NCI-H146 (cell line): ENCODE results near the gene EMC8.

Source experiments
- DNase-seq: peaks from one replicate; lab custom pipeline; 2025; lab: John Stamatoyannopoulos, UW

The EMC8 gene

DNA sequence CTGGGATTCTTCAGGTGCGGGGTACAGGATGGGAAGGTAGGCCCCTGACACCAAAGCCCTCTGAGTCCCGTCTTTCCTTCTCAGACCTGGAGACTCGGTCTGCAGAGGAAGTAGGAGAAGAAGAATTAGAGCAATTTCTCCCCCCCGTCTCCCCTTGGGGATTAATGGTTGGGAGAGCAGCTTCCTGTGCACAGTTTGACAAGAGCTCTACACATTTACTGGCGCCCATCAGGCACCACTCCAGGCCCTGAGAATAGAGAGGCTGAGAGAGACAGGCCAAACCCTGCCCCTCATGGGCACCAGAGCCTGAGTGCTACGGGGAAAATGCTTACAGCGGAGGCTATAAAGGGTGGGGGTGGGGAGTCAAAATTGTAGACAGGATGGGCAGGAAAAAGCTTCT is 44.9 kb downstream of the EMC8 start:
- no peak for DNase-seq

DNA sequence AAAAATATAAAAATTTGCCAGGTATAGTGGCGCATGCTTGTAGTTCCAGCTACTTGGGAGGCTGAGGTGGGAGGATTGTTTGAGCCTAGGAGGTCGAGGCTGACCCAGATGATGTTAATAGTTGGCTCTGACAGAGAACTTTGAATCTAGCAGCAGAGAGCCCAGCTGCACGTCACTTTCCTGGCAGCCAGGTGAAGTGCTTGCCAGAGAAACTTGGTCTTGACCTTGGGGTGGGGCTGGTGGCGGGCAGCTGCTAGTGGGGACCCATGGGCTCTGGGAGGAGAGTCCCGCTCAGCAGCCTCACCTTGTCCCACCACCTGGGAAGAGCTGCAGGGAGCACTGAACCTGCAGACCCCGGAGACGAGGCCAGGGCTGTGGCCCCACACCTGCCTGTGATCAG is 45.4 kb downstream of the EMC8 start:
- DNase-seq, result no peak

DNA sequence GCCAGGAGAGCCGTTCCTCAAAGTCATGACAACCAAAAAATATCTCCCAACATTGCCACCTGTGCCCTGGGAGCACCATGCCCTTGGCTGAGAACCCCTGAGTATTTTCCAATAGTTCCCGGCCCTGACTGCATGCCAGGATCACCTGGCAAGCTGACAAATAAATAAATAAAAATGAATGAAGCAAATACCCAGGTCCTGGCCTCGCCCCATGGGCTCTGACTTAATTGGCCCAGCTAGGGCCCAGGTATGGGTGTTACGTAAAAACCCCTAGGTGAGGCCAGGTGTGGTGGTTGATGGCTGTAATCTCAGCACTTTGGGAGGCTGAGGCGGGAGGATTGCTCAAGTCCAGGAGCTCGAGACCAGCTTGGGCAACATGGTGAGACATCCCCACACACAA is 45.8 kb downstream of the EMC8 start:
- no peak for DNase-seq

DNA sequence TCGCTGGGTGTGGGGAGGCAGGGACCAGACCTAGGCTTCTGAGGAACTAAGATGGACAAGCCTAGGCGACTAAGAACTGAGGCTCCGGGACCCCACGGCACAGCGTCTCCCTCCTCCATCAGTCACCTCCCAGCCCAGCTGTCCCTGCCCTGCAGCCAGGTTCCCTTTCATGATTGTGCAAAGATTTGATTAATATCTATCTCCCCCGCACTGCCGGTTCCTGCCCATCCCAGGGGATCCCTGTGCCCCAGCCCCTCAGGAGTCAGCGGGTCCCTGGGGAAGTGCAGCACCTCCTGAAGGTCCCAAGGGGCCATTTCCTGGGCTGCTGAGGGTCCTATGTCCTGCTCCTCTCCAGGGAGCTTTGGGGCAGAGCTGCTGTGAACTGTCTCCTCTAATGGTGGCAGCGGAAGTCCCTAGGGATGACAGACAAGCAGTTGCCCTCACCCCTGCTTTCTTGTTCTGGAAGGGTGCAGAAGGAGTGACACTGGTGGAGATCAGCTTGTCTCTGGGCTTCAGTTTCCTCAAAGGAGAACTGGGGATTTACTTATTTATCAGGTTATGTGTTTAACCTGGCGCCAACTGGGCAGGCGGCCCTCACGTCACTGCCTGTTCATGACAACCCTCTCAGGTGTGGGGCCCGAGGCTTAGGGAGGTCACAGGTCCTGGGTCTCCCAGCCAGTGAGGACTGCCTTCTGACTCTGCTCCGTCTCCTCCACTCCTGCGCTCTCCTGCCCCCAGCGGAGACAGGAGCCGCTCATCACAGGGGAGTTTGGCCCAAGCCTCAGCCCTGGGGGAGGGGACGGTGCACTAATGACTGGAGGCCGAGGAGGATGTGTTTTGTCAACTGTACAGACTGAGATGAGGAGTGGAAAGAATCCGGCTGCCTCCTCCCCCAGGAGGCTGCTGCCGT is 46.6 kb downstream of the EMC8 start:
- no peak for DNase-seq

DNA sequence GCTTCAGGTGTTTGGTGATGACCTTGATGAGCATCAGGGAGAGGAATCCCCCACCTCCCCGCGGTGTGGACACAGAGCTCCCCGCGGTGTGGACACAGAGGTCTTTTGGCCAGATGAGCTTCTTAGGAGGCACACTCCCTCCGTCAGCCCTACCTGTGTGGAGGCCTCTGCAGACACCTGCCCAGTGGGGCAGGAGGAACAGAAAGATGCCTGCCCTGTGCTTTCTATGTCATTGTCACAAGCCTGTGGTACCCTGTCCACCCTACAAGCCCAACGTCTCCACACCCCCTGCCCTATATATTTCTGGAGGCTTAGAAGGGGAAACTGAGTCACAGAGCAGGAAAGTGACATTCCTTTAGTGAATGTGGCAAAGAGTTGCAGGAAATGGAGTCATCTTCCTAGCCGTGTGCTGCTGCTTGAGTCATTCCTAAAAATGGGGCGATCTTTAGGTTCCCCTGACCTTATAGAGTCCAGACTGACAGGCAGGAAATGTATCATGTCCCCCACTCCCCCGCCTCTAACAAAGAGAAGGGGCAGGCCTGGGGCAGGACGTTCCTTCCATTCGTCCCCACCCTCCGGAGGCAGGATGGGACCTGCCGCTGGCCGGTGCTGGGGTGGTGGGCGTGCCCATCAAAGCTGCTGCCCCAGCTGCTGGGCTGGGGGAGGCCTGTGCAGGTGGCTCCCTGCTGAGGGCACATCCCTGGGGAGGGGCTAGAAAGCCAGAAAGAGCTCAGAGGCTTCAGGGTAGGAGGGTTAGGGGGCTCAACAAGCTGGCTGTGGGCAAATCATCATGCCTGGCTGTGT is 47.4 kb downstream of the EMC8 start:
- peak; percentile 33 for DNase-seq

DNA sequence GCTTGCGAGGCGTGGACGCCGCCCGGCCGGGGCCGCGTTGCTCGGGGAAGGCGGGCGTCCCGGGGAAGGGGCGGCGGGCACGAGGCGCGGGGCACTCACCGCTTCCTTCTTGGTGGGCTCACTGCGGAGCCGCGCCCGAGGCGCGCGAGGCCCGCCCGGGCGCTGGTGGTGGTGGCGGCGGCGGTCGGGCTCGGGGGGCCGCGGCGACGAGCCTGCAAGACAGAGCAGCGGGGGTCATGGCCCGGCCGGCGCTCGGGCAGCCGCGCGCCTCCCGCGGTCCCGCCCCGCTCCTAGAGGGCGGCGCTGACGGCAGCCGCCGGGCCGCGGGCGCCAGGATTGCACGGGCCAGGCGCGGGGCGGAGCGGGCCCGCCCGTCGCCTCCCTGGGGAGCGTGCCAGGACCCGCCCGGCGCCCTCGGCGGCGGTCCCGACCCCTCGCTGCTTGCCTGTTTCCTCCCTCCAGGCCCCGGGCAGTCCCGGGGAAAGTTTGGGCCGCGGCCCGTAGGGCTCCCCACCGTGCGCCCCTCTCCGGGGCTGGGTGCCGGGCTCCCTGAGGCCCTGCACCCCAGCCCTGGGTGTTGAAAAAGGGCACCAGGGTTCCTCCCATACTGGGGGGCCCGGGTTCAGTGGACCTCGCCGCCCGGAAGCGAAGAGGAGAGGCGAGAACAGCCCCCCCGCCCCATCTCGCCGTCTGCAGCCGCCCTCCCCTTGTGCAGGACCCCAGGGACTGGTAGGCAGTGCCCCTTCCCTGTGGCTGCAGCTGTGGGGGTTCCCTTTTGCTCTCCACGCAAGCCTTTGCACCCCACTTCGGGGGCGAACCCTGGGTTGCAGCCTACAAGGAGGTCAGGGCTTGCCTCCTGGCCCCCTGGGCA is 48.3 kb downstream of the EMC8 start, which contains the start of gene C16orf74:
TSS of gene C16orf74 (minus strand) at position 270 of the 871 bp plus-strand sequence. CDS start 15,879 bp downstream, outside the sequence.
- DNase-seq, result peak; percentile 52

DNA sequence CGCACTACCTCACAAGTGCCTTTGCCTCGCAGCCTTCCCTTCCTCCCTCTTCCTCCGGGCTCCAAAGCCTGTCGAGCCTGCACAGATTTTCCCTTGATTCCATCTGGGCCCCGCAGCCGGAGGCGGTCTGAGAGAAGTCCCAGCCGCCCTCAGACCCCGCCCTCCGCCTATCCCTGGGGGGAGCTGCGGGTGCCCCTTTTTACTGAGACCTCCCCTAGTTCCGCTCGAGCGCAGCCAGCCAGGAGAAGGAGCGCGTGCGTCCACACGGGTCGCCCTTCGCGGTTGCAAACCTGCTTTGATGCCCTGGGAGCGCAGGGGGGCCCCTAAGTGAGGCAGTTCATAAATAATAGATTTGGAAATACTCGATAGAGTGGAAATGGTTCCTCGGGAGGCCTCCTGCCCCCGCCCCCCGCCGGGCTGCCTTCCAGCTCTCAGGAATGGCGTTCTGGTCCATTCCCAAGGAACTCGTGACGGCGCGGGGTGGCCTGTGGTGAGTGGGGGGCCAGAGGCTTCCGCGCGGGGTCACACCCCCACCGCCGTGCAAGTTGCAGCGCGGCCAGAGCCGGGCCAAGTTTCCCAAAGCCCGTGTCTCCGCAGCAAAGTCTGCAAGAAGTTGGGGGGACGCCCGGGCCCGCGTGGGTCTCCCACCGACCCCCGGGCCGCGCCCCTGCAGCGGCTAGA is 49.1 kb downstream of the EMC8 start:
- DNase-seq, result peak; percentile 41

DNA sequence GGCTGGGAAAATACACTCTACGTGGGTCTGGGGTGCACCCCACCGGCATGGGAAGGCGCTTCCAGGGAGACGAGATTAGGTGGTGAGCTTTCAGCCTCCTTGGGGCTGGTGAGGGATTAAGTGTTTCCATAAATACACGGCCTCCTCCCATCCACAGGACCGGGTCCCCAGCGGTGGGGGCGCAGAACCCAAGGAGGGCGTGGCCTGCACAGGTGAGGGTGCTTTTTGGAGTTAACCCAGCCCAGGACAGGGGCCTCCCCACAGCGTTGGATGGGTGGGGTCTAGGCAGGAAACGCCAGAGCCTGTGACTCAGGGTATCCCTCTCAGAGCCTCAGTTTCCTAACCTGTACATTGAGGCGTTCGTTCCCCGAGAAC is 49.6 kb downstream of the EMC8 start:
- DNase-seq, result no peak

DNA sequence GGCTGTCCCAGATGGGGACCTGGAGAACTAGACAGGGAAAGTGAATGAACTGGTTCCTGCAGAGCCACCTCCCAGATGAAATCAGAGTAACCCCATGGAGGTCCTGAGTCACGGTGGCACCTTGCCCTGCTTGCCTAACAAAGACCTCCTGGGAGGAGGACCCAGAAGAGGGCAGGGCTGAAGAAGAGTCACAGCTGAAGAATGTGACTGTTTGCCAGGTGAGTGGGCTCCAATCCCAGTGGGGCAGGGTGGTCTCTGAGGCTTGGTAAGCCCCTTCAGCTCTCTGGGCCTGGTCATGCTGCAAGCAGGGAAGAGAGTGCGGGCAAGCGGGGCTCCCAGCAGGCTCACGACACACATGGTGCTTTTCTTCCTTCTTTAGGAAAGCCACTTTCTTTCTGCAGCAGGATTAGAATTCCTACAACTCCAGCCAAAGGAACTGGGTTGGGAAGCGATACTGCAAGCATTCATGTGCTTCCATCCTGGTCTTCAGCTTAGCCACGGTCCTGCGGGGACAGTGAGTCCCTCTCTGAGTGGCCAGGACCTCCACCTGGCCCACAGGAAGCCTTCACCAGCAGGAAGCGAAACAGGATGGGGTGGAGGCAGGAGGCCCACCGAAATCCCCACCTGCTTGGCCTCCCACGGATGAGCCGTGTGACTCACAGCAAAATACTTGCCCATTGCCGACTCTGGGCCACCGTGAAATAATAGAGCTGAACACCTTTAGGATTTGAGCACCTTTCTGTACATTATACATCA is 52.7 kb downstream of the EMC8 start:
- no peak for DNase-seq

DNA sequence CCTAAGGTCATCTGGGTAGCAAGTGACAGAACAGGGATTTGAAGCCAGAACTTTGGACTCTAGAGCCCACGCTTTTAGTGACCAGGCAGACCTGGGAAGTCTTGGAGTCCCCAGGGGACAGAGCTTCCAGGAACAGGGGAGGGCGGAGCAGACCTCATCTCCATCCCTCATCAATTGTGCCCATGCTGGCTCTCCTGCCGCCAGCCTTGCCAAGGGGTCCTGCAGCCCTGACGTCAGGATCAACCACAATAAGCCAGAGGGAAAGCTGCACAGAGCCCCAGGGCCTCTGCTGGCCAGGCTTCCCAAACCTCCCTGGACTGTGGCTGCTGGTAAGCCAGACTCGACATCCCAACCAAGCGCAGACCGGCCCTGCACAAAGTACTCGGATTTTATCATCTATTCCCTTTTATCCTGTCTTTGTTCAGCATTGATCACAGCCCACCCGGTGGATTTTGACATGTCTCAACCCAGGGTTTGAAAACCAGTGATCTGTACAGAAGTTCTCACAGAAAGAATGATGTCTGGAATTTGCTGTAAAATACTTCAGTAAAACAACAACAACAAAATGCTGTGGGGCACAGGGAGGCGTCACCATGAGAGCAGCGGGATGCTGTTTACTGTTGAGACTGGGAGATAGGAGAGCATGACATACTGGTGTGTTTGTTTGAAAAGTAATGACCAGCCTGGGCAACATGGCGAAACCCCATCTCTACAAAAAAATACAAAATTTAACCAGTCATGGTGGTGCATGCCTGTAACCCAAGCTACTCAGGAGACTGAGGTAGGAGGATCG is 60.2 kb downstream of the EMC8 start:
- DNase-seq, result no peak

DNA sequence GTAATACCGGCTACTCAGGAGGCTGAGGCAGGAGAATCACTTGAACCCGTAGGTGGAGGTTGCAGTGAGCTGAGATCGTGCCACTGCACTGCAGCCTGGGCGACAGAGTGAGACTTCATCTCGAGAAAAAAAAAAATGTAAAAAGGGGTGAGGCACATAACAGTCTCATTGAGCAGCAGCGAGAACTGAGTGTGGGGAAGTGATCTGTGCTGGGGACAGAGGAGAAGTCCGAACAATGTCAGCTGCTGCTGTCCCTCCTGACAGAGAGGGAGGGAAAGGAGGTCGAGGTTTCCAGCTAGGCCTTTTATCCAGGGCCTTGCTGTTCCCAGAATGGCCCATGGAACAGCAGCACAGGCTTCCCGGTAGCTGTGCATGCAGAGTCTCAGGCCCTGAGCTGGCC is 62.4 kb downstream of the EMC8 start:
- DNase-seq, result no peak

DNA sequence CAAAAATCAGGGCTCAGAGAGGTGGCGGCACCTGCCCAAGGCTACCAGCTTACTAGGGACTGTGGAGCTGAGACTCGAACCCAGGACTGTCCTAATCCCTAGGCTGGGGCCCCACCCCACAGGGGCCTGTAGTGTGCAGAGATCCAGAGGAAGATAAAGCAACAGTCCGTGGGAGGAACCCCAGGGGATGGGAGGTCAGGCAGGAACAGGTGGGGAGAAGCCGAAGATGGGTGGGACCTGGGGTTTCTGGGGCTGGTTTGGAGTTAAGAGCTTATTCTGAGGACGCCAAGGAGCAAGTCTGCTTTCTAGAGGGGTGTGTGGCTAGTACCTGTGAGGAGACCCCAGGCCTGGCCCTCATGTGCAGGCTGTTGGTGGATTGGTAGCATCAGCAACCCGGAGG is 63.4 kb downstream of the EMC8 start:
- DNase-seq, result no peak

DNA sequence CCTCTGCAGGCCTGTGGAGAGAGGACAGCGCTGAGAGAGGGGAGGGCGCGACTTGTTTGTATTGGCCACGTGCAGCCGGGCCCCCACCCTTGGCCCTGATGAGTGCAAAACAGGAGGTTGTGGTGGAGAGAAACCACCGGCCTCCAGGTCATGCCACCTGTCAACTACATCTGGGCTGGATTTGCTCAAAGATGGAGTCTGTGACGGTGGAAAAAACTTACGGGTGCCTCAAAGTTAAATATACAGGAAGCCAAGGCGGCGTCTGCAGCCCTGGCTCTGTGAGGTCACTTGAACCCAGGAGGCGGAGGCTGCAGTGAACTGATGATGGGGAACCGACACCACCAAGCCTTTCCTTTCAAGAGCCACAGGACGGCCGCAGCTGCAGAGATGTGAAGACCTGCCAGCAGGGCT is 64.1 kb downstream of the EMC8 start:
- no peak for DNase-seq

DNA sequence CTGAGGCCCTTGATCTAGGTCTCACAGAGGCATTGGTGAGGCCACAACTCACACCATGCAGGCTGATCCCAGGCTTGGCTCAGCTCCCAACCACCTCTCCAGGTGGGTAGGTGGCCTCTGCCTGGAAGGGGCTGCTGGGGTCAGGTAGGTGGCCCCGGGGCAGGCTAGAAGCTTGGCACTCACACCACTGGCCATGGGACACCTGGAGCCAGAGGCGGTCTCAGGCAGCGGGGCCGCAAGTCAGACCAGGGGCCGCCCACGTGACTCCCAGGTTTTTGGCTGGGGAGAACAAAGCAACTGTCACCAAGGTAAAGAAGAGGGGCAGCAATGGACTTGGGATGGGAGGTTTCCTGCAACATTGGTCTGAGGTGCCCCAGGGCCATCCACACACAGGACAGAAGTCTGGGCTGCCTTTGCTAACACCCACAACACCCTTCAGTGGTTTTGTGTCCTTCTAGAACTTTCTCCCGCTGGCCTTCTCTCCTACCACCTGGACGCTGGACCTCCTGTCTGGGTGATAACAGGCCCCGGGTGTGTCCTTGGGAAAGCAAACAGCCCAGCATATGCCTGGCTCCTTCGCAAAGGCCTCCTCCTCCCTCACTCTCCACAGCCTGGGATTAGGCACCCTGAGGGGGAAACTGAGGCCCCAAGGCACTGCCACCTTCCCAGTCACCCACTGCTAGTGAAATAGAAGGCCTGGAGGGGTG is 64.9 kb downstream of the EMC8 start:
- DNase-seq, result no peak

DNA sequence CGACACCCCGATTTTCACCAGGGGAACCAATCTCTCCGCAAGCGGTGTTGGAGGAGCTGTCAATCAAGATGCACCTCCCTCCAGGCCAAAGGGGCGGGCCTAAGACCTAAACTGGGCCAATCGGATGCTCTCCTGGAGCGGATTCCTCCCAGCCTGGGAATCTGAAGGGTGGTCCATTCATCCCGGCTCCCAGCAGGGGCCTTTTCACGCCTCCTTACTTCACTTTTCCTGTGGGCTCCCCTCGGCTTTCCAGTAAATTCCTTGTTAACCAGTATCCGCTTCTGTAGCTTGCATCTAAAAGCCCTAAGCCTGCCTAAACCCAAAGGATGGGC is 65.5 kb downstream of the EMC8 start:
- no peak for DNase-seq

DNA sequence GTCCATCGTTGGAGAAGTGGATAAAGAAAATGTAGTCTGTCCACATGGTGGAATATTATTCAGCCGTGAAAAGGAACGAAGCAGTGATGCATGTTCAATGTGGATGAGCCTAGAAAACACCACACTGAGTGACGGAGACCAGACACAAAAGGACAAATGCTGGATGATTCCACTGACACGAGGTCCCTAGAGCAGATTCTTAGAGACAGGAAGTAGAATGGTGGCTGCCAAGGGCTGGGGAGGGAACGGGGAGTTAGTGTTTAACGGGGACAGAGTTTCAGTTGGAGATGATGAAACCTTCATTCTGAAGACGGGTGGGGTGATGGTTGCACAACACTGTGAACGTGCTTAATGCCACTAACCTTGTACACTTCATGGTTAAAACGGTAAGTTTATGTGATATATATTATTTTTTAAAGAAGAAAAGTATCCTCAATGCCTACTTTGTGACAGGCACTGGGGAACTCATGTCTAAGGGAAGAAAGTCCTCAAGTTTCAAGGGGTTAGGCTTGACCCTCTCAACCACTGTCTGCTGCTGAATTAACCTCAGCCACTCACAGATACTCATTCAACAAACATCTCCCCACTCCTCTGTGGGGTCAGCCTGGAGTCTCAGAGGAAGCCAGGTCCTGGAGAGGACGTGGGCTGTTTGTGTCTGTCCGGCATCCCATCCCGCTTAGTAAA is 66.0 kb downstream of the EMC8 start:
- no peak for DNase-seq

DNA sequence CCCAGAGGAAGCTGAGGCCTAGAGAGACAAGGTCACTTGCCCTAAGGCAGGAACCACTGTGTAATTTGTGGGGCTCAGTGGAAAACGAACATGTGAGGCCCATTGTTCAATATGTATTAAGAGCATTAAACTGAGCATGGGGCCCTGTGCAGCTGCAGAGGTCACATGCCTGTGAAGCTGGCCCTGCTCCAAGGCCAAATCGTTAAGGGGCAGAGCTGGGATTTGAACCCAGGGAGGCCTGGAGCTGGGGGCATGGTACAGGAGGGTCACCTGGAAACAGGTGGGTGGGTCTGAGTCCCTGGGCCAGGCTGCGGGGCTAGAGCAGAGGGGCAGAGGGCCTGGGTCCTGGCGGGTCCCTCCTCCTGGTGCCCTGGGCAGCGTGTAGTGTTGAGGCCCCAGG is 68.2 kb downstream of the EMC8 start:
- no peak for DNase-seq

DNA sequence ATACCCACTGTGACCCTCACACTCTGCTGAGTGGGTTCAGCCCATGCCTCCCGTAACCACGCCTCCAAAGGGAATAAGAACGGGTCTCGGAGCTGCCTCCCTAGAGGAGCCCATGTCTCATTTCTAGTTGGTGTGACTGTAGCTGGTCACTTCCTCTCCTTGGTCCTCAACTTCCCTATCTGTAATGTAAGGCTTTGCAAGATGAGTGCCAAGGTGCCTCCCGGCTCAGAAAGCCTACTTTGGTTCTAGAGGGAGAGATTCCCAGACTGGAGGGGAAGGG is 69.2 kb downstream of the EMC8 start:
- DNase-seq, result no peak
